ENCODE results near the gene SLC49A4.

DNA sequence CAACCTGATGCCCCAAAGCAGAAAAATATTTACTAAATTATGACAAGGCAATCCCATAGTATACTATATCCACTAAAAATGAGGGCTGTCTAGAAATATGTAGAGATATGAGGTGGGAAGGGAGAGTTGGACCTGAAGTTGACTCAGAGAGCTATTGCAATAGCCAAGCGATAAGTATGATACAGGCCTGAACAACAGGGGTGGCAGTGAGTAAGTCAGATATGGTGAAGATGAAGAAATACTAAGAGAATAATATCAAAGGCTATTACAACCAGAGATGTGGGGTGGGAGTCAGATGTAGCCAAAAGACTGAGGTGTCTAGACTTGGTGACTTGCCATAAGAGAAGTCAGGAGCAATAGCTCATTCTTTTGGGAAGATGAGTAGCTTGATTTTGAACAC is 10.4 kb upstream of the SLC49A4 start:
- TF ChIP-seq, protein P1, sequence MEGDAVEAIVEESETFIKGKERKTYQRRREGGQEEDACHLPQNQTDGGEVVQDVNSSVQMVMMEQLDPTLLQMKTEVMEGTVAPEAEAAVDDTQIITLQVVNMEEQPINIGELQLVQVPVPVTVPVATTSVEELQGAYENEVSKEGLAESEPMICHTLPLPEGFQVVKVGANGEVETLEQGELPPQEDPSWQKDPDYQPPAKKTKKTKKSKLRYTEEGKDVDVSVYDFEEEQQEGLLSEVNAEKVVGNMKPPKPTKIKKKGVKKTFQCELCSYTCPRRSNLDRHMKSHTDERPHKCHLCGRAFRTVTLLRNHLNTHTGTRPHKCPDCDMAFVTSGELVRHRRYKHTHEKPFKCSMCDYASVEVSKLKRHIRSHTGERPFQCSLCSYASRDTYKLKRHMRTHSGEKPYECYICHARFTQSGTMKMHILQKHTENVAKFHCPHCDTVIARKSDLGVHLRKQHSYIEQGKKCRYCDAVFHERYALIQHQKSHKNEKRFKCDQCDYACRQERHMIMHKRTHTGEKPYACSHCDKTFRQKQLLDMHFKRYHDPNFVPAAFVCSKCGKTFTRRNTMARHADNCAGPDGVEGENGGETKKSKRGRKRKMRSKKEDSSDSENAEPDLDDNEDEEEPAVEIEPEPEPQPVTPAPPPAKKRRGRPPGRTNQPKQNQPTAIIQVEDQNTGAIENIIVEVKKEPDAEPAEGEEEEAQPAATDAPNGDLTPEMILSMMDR (IDR thresholded peaks at IDR 0.05; ENCODE audit: poor library complexity), result no peak
- no peak for TF ChIP-seq EZH2 (IDR thresholded peaks at IDR 0.05; ENCODE audit: borderline replicate concordance)
- TF ChIP-seq EZH2phosphoT487 (IDR thresholded peaks at IDR 0.05; ENCODE audit: low read depth, severe bottlenecking, unreplicated experiment), result no peak

Measured in hepatocyte (in vitro differentiated cells).